ENCODE measurements around the gene EDN3. TPM values are rescaled to one million over a fixed set of nuclear protein-coding genes. Genes with fewer than 3 reads are reported as not detected.

The EDN3 gene
- total and polyA plus RNA-seq, 2 donors (not counting 3 experiments of a cell fraction or from before 2014, with no cell fraction given) = not detected

DNA sequence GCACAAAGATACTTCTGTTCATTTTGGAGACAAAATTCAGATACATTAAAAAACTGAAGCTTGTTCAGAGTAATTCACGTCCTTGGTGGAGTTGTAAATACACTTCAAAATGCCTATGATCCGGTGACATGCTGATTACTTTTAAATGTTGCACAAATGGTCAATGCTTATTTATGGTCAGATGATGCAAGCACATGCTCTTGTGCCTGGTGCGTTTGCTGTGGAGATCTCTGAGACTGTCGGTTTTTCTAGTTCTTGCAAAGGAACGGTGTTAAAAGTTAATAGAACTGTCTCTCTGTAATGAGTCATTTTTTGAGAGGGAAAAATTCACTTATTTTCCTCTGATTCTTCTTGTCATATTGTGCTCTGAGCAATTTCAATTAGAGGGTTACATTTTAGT lies 45.2 kb upstream of the EDN3 start:
- Histone ChIP-seq H4K20me1 (replicated peaks; ENCODE audit: control insufficient read depth, extremely low read depth, insufficient read depth, low read length) (no peaks in the 10 kb centered on the region), H3K27ac (ENCODE audit: insufficient read depth, low read depth, low read length) (no peak overlapping the region), H3K9ac (replicated peaks; ENCODE audit: extremely low read depth, insufficient read depth, low read length) (no peak overlapping the region), H3K9me3 (replicated peaks; ENCODE audit: control insufficient read depth, insufficient read depth, low read length) (no peaks in the 10 kb centered on the region), H3K36me3 (ENCODE audit: control insufficient read depth in 2 of 2, extremely low read depth in 1 of 2, insufficient read depth in 2 of 2, low read length in 2 of 2) (no peaks in the 10 kb centered on the region), H3K79me2 (ENCODE audit: control insufficient read depth, insufficient read depth, low read length) (no peaks in the 10 kb centered on the region), H3K27me3 (ENCODE audit: control insufficient read depth in 2 of 2, insufficient read depth in 2 of 2, low read length in 2 of 2) (no peaks in the 10 kb centered on the region), H3K9me1 (replicated peaks; ENCODE audit: control insufficient read depth, extremely low read depth, insufficient read depth, low read length) (no peaks in the 10 kb centered on the region), H3K4me1 (ENCODE audit: control insufficient read depth, extremely low read depth, insufficient read depth, low read length) (no peaks in the 10 kb centered on the region), H2AFZ (ENCODE audit: low read depth, low read length) (no peak overlapping the region), H3K4me2 (ENCODE audit: insufficient read depth, low read length) (no peak overlapping the region), H3K4me3 (replicated peaks in 1 of 3; ENCODE audit: insufficient read depth in 1 of 3, low read depth in 1 of 3, low read length in 3 of 3) (no peak overlapping the region)
- intact Hi-C loops (cut with micrococcal nuclease) = no loop called here
- POLR2A ChIA-PET = no interaction called here
- dilution Hi-C loops (cut with MboI; ENCODE audit: extremely low pct_ligation_motif_present, low sequenced_read_pairs) = no loop called here
- DNase-seq (ENCODE audit: low read depth, low spot score) (no peak), FAIRE-seq (no peak)
- no TSS peak for BruUV-seq (replicated peaks)
- CTCF ChIA-PET = no interaction called here
- TF ChIP-seq POLR2A (IDR thresholded peaks at IDR 0.05; ENCODE audit: low read depth, low read length) = no peak
- no peak for TF ChIP-seq FOS (IDR thresholded peaks at IDR 0.05; ENCODE audit: borderline replicate concordance, insufficient read depth, low read length)
- no peak for TF ChIP-seq GATA2 (IDR thresholded peaks at IDR 0.05; ENCODE audit: insufficient read depth, insufficient read length, low read depth, low read length)

DNA sequence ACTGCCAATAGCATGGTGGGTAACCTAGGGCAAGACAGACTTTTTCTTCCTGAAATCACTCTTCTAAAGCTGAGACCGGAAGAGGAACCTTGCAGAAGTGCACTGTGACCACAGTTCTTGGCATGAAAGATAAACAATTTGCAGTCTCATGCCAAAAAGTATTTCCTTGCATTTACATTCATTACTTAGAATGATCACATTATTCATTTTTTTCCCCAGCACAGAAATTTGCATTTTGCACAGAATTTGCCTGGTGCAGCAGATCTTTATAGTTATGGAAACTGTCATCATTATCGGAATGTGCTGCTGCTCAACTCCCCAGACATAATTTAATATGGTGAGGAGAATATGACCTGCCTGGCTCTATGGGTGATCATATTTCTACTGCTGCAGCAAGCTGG lies 42.2 kb upstream of the EDN3 start:
- ChIA-PET POLR2A (no interaction called here), CTCF (no interaction called here)
- Histone ChIP-seq H3K9me3 (replicated peaks; ENCODE audit: control insufficient read depth, insufficient read depth, low read length) (no peaks in the 10 kb centered on the region), H3K4me3 (replicated peaks in 1 of 3; ENCODE audit: insufficient read depth in 1 of 3, low read depth in 1 of 3, low read length in 3 of 3) (no peak overlapping the region), H3K27me3 (ENCODE audit: control insufficient read depth in 2 of 2, insufficient read depth in 2 of 2, low read length in 2 of 2) (no peaks in the 10 kb centered on the region), H3K27ac (ENCODE audit: insufficient read depth, low read depth, low read length) (no peak overlapping the region), H3K36me3 (ENCODE audit: control insufficient read depth in 2 of 2, extremely low read depth in 1 of 2, insufficient read depth in 2 of 2, low read length in 2 of 2) (no peaks in the 10 kb centered on the region), H3K4me1 (ENCODE audit: control insufficient read depth, extremely low read depth, insufficient read depth, low read length) (no peaks in the 10 kb centered on the region), H3K9ac (replicated peaks; ENCODE audit: extremely low read depth, insufficient read depth, low read length) (no peak overlapping the region), H3K4me2 (ENCODE audit: insufficient read depth, low read length) (no peak overlapping the region), H3K79me2 (ENCODE audit: control insufficient read depth, insufficient read depth, low read length) (no peaks in the 10 kb centered on the region), H2AFZ (ENCODE audit: low read depth, low read length) (no peak overlapping the region), H3K9me1 (replicated peaks; ENCODE audit: control insufficient read depth, extremely low read depth, insufficient read depth, low read length) (no peaks in the 10 kb centered on the region), H4K20me1 (replicated peaks; ENCODE audit: control insufficient read depth, extremely low read depth, insufficient read depth, low read length) (no peaks in the 10 kb centered on the region)
- TF ChIP-seq, protein P1, sequence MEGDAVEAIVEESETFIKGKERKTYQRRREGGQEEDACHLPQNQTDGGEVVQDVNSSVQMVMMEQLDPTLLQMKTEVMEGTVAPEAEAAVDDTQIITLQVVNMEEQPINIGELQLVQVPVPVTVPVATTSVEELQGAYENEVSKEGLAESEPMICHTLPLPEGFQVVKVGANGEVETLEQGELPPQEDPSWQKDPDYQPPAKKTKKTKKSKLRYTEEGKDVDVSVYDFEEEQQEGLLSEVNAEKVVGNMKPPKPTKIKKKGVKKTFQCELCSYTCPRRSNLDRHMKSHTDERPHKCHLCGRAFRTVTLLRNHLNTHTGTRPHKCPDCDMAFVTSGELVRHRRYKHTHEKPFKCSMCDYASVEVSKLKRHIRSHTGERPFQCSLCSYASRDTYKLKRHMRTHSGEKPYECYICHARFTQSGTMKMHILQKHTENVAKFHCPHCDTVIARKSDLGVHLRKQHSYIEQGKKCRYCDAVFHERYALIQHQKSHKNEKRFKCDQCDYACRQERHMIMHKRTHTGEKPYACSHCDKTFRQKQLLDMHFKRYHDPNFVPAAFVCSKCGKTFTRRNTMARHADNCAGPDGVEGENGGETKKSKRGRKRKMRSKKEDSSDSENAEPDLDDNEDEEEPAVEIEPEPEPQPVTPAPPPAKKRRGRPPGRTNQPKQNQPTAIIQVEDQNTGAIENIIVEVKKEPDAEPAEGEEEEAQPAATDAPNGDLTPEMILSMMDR (IDR thresholded peaks at IDR 0.05; ENCODE audit: extremely low read depth in 1 of 2, insufficient read depth in 1 of 2, low read depth in 1 of 2, low read length in 2 of 2) = no peak
- no peak for TF ChIP-seq POLR2AphosphoS5 (IDR thresholded peaks at IDR 0.05; ENCODE audit: insufficient read depth, low read depth, low read length)
- no peak for TF ChIP-seq POLR2A (IDR thresholded peaks at IDR 0.05; ENCODE audit: low read depth, low read length)
- TF ChIP-seq EZH2 (IDR thresholded peaks at IDR 0.05; ENCODE audit: borderline replicate concordance, low read depth, low read length, severe bottlenecking) = no peak
- no peak for TF ChIP-seq JUN (IDR thresholded peaks at IDR 0.05; ENCODE audit: borderline replicate concordance, insufficient read depth, insufficient read length, low read depth)
- no peak for TF ChIP-seq GATA2 (IDR thresholded peaks at IDR 0.05; ENCODE audit: insufficient read depth, insufficient read length, low read depth, low read length)
- TF ChIP-seq, protein P2, sequence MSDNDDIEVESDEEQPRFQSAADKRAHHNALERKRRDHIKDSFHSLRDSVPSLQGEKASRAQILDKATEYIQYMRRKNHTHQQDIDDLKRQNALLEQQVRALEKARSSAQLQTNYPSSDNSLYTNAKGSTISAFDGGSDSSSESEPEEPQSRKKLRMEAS (IDR thresholded peaks at IDR 0.05; ENCODE audit: insufficient read depth, insufficient read length) = no peak
- BruUV-seq (replicated peaks) = no TSS peak
- no peak for FAIRE-seq
- DNase-seq (ENCODE audit: low read depth, low spot score) = no peak
- intact Hi-C loops (cut with micrococcal nuclease) (no loop called here), dilution Hi-C loops (cut with MboI; ENCODE audit: extremely low pct_ligation_motif_present, low sequenced_read_pairs) (no loop called here)

Data from endothelial cell of umbilical vein (primary cell).